Fibroblast of skin of scalp (primary cell): ENCODE measurements around the gene FSTL4.

Source experiments
- DNase-seq: peaks from one replicate; pipeline ENCODE4 v3.0.0-alpha.2; 2013

The FSTL4 gene

GRCh38 chr5:133236976-133237375 lies 375.4 kb downstream of the FSTL4 start:
- no peak for DNase-seq

- no peak for DNase-seq
These were observed 375.8 kb downstream of the FSTL4 start for GRCh38 chr5:133236541-133236951.

- DNase-seq: no peak
These were observed 376.5 kb downstream of the FSTL4 start for GRCh38 chr5:133235696-133236426.

- DNase-seq: no peak
These were observed 377.4 kb downstream of the FSTL4 start for GRCh38 chr5:133234911-133235310.

- no peak for DNase-seq
These were observed 378.1 kb downstream of the FSTL4 start for GRCh38 chr5:133234273-133234672.

- DNase-seq: no peak
These were observed 378.7 kb downstream of the FSTL4 start for GRCh38 chr5:133233616-133234015.

GRCh38 chr5:133232911-133233310 lies 379.4 kb downstream of the FSTL4 start:
- DNase-seq: no peak

GRCh38 chr5:133232435-133232834 lies 379.9 kb downstream of the FSTL4 start:
- no peak for DNase-seq

- DNase-seq: peak; percentile 12
These were observed 380.3 kb downstream of the FSTL4 start for GRCh38 chr5:133232011-133232410.

- no peak for DNase-seq
These were observed 381.3 kb downstream of the FSTL4 start for GRCh38 chr5:133230823-133231578.

- DNase-seq: no peak
These were observed 382.2 kb downstream of the FSTL4 start for GRCh38 chr5:133229931-133230664.

GRCh38 chr5:133228316-133228715 lies 384.0 kb downstream of the FSTL4 start:
- DNase-seq: no peak

- DNase-seq: no peak
These were observed 384.4 kb downstream of the FSTL4 start for GRCh38 chr5:133227897-133228296.

GRCh38 chr5:133227082-133227481 lies 385.3 kb downstream of the FSTL4 start:
- no peak for DNase-seq

- no peak for DNase-seq
These were observed 386.2 kb downstream of the FSTL4 start for GRCh38 chr5:133226186-133226585.

GRCh38 chr5:133225671-133226152 lies 386.6 kb downstream of the FSTL4 start:
- no peak for DNase-seq

GRCh38 chr5:133222979-133223378 lies 389.4 kb downstream of the FSTL4 start:
- DNase-seq: no peak

- DNase-seq: no peak
These were observed 389.8 kb downstream of the FSTL4 start for GRCh38 chr5:133222521-133222920.

GRCh38 chr5:133222040-133222439 lies 390.3 kb downstream of the FSTL4 start:
- no peak for DNase-seq

GRCh38 chr5:133220851-133221674 lies 391.3 kb downstream of the FSTL4 start:
- DNase-seq: peak; percentile 9

GRCh38 chr5:133219296-133219695 lies 393.0 kb downstream of the FSTL4 start:
- no peak for DNase-seq

GRCh38 chr5:133216138-133216537 lies 396.2 kb downstream of the FSTL4 start:
- DNase-seq: peak; percentile 26
